ENCODE results near the gene WNT3A.

DNA sequence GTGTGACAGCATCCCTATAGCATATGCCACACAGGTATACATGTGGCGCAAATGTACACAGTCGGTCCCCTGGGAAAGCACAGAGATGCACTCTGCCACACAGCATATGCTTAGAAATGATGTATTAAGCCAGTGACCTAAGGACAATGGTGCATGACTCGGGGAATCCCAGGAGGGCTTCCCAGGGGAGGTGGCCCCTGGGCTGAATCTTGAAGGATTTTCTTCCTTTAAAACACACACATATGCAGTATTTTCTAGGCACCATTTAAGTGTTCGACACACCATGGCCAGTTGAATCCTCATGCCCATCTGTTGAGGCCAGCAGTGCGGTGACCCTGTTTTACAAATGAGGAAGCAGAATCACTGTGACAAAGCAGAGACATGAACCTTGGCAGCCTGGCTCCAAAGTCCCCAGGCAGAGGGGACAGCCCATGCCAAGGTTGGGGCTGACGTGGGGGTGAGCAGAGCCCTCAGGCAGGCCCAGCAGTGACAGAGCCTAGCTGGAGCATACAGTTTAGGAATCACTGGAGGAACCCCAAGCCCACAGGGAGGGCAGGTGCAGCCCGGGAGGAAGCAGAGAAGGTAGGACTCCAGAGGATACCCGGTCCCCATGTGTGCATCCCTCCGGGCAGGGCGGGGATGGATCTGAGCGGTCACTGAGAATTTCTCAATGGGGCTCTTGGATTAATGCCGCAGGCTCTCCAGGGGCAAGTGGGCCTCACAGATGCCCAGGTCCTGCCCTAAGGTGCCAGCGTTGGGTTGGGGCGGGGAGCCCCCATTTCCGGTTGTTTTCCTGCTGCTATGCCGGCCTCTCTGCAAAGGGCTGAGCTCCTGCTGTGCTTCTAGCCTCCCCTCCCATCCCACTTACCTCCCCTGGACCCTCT, 28.4 kb downstream of the WNT3A start:
- TF ChIP-seq, protein P1, sequence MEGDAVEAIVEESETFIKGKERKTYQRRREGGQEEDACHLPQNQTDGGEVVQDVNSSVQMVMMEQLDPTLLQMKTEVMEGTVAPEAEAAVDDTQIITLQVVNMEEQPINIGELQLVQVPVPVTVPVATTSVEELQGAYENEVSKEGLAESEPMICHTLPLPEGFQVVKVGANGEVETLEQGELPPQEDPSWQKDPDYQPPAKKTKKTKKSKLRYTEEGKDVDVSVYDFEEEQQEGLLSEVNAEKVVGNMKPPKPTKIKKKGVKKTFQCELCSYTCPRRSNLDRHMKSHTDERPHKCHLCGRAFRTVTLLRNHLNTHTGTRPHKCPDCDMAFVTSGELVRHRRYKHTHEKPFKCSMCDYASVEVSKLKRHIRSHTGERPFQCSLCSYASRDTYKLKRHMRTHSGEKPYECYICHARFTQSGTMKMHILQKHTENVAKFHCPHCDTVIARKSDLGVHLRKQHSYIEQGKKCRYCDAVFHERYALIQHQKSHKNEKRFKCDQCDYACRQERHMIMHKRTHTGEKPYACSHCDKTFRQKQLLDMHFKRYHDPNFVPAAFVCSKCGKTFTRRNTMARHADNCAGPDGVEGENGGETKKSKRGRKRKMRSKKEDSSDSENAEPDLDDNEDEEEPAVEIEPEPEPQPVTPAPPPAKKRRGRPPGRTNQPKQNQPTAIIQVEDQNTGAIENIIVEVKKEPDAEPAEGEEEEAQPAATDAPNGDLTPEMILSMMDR (IDR thresholded peaks at IDR 0.05; ENCODE audit: insufficient read depth, low read length), result no peak
- TF ChIP-seq, protein P2, sequence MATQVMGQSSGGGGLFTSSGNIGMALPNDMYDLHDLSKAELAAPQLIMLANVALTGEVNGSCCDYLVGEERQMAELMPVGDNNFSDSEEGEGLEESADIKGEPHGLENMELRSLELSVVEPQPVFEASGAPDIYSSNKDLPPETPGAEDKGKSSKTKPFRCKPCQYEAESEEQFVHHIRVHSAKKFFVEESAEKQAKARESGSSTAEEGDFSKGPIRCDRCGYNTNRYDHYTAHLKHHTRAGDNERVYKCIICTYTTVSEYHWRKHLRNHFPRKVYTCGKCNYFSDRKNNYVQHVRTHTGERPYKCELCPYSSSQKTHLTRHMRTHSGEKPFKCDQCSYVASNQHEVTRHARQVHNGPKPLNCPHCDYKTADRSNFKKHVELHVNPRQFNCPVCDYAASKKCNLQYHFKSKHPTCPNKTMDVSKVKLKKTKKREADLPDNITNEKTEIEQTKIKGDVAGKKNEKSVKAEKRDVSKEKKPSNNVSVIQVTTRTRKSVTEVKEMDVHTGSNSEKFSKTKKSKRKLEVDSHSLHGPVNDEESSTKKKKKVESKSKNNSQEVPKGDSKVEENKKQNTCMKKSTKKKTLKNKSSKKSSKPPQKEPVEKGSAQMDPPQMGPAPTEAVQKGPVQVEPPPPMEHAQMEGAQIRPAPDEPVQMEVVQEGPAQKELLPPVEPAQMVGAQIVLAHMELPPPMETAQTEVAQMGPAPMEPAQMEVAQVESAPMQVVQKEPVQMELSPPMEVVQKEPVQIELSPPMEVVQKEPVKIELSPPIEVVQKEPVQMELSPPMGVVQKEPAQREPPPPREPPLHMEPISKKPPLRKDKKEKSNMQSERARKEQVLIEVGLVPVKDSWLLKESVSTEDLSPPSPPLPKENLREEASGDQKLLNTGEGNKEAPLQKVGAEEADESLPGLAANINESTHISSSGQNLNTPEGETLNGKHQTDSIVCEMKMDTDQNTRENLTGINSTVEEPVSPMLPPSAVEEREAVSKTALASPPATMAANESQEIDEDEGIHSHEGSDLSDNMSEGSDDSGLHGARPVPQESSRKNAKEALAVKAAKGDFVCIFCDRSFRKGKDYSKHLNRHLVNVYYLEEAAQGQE (IDR thresholded peaks at IDR 0.05; ENCODE audit: insufficient replicate concordance, low read depth), result no peak

Data from HL-60 (cell line).